ENCODE results near the gene ZNF385B. TPM values are rescaled to one million over a fixed set of nuclear protein-coding genes. Genes with fewer than 3 reads are reported as not detected.

Gene ZNF385B
- total RNA-seq, 1 experiment from 2014 or later = 0.33 TPM

GRCh38 chr2:179428649-179429048, 432.8 kb downstream of the ZNF385B start:
- no peak overlapping the region for H3K4me3 Mint-ChIP-seq (ENCODE audit: unreplicated experiment)
- H3K27ac Mint-ChIP-seq (ENCODE audit: low read depth, unreplicated experiment) = no peak overlapping the region
- POLR2A ChIA-PET = no interaction called here
- no peak for TF ChIP-seq CTCF (IDR thresholded peaks at IDR 0.05; ENCODE audit: unreplicated experiment)
- BruUV-seq (replicated peaks) = no TSS peak
- CTCF ChIA-PET = interaction anchor here (0.7 kb wide), 1 partner anchor 18 kb away, joined by 4 read pairs; no protein-coding TSS in a partner anchor
- intact Hi-C loops (cut with micrococcal nuclease) = no loop called here
- no peaks in the 10 kb centered on the region for H3K9me3 Mint-ChIP-seq (ENCODE audit: unreplicated experiment)
- H3K4me1 Mint-ChIP-seq (ENCODE audit: insufficient read depth, unreplicated experiment) = no peaks in the 10 kb centered on the region
- H3K36me3 Mint-ChIP-seq (ENCODE audit: insufficient read depth, unreplicated experiment) = peaks cover 6% of the 10 kb centered on the region
- no peak for DNase-seq (ENCODE audit: unreplicated experiment)
- H3K27me3 Mint-ChIP-seq (ENCODE audit: insufficient read depth, unreplicated experiment) = no peaks in the 10 kb centered on the region

- Mint-ChIP-seq H3K9me3 (ENCODE audit: unreplicated experiment) (no peaks in the 10 kb centered on the region), H3K27me3 (ENCODE audit: insufficient read depth, unreplicated experiment) (no peaks in the 10 kb centered on the region), H3K36me3 (ENCODE audit: insufficient read depth, unreplicated experiment) (peaks cover 6% of the 10 kb centered on the region), H3K27ac (ENCODE audit: low read depth, unreplicated experiment) (no peak overlapping the region), H3K4me1 (ENCODE audit: insufficient read depth, unreplicated experiment) (no peaks in the 10 kb centered on the region), H3K4me3 (ENCODE audit: unreplicated experiment) (no peak overlapping the region)
- ChIA-PET POLR2A (no interaction called here), CTCF (interaction anchor here (1.1 kb wide), 1 partner anchor 14 kb away, joined by 4 read pairs; no protein-coding TSS in a partner anchor)
- no peak for DNase-seq (ENCODE audit: unreplicated experiment)
- intact Hi-C loops (cut with micrococcal nuclease) = no loop called here
- BruUV-seq (replicated peaks) = no TSS peak
- TF ChIP-seq CTCF (IDR thresholded peaks at IDR 0.05; ENCODE audit: unreplicated experiment) = no peak
Measured at GRCh38 chr2:179427065-179427464, 434.3 kb downstream of the ZNF385B start.

DNA sequence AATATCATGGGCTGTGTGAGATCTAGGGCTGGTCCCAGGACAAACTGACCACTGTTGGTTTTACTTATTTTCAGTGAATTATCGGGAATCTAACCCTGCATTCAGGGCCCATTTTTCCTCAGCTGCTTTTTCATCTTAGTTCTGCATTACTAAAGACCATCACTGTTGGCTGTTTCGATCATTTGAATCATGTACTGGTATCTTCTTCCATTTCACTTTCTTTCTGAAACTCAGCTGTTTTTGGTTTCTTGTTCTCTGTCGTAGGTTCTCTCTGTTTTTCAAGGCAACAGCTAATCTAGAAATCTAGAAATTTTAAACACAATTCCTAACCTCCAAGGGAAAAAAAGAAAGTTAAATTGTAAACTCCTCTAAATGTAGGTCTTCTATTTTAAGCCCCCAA, 436.8 kb downstream of the ZNF385B start:
- intact Hi-C loops (cut with micrococcal nuclease) = loop anchor here (5.0 kb wide), 1 partner anchor 653 kb away; no protein-coding TSS in a partner anchor
- ChIA-PET POLR2A (no interaction called here), CTCF (interaction anchor here (0.9 to 5.3 kb wide), 4 partner anchors 16 to 325 kb away, joined by 3 to 33 read pairs (median 16); no protein-coding TSS in a partner anchor)
- BruUV-seq (replicated peaks) = no TSS peak
- no peaks in the 10 kb centered on the region for H3K4me1 Mint-ChIP-seq (ENCODE audit: insufficient read depth, unreplicated experiment)
- no peak for TF ChIP-seq CTCF (IDR thresholded peaks at IDR 0.05; ENCODE audit: unreplicated experiment)
- H3K4me3 Mint-ChIP-seq (ENCODE audit: unreplicated experiment) = no peak overlapping the region
- no peak for DNase-seq (ENCODE audit: unreplicated experiment)
- no peaks in the 10 kb centered on the region for H3K9me3 Mint-ChIP-seq (ENCODE audit: unreplicated experiment)
- H3K27ac Mint-ChIP-seq (ENCODE audit: low read depth, unreplicated experiment) = no peak overlapping the region
- H3K36me3 Mint-ChIP-seq (ENCODE audit: insufficient read depth, unreplicated experiment) = peaks cover 6% of the 10 kb centered on the region
- H3K27me3 Mint-ChIP-seq (ENCODE audit: insufficient read depth, unreplicated experiment) = no peaks in the 10 kb centered on the region

DNA sequence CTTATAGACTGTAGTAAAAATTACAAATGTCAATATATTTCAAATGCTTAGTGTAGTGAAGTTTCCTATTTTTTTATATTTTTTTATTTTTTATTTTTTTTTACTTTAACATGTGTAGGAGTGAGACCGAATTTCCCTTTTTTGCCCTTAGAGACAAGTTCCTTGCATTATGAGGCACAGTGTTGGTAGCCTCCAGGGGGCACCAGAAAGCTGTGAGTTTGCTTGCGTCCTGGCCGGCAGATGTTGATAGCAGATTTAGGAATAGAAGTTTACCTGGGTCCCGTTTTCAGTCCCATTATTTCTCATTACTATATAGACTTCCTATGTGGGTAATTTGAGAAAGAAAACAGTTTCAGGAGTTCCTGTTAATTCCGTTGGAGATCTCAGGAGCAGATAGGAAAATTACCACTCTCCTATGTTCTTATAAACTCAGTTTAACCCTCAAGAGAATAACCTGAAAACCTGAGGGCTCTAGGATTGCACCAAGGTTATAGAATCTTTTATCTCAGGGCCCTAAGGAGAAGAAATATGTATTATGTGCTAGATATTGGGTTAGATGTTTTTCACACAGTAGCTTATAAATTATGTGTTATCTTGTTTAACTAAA, 439.3 kb downstream of the ZNF385B start:
- TF ChIP-seq CTCF (IDR thresholded peaks at IDR 0.05; ENCODE audit: unreplicated experiment) = peak; percentile 73
- Mint-ChIP-seq H3K4me3 (ENCODE audit: unreplicated experiment) (no peak overlapping the region), H3K9me3 (ENCODE audit: unreplicated experiment) (no peaks in the 10 kb centered on the region), H3K27me3 (ENCODE audit: insufficient read depth, unreplicated experiment) (no peaks in the 10 kb centered on the region), H3K36me3 (ENCODE audit: insufficient read depth, unreplicated experiment) (peaks cover 6% of the 10 kb centered on the region), H3K4me1 (ENCODE audit: insufficient read depth, unreplicated experiment) (no peaks in the 10 kb centered on the region), H3K27ac (ENCODE audit: low read depth, unreplicated experiment) (no peak overlapping the region)
- POLR2A ChIA-PET = interaction anchor here (0.5 to 1.1 kb wide), 5 partner anchors 10 to 183 kb away, joined by 3 to 4 read pairs (median 3); no protein-coding TSS in a partner anchor
- BruUV-seq (replicated peaks) = no TSS peak
- intact Hi-C loops (cut with micrococcal nuclease) = loop anchor here (1.0 to 5.0 kb wide), 2 partner anchors 329 to 655 kb away; no protein-coding TSS in a partner anchor
- CTCF ChIA-PET = interaction anchor here (0.6 to 5.3 kb wide), 37 partner anchors 10 to 660 kb away, joined by 3 to 33 read pairs (median 4); no protein-coding TSS in a partner anchor
- DNase-seq (ENCODE audit: unreplicated experiment) = peak; percentile 79

Data from MCF 10A (cell line).